H1 (cell line): Measurements from ENCODE around the gene IDE. TPM values are rescaled to one million over a fixed set of nuclear protein-coding genes. Genes with fewer than 3 reads are reported as not detected.

Source experiments
- CTCF ChIA-PET: fragments of 300-600 bp; sonication (Branson Sonifier 250); formaldehyde crosslinking; loops from one replicate; lab custom pipeline; 2021; ENCODE audit not compliant: partially characterized antibody; lab: Charles Lee
- POLR2A ChIA-PET: fragments of 300-600 bp; sonication (Branson Sonifier 250); formaldehyde crosslinking; loops from one replicate; lab custom pipeline; 2021; ENCODE audit warnings: inconsistent platforms; ENCODE audit not compliant: partially characterized antibody; lab: Charles Lee
- DNase-seq, 2 experiments: peaks; one replicate each; pipeline versions ENCODE4 v3.0.0 to v3.0.0-alpha.2; 2010 to 2022; ENCODE audit warnings: low spot score in 2 of 2, low read depth in 1 of 2, mixed read lengths in 1 of 2
- FAIRE-seq: peaks from 2 replicates; lab custom pipeline; 2011; peaks lifted over from hg19 to GRCh38; lab: Jason Lieb, UNC
- H2AFZ ChIP-seq: 2 replicates; pipeline ENCODE4 v1.8.1; 2012; ENCODE audit warnings: low read length, inconsistent platforms
- H2AK5ac ChIP-seq: 2 replicates; pipeline ENCODE4 v1.6.1; 2013; ENCODE audit warnings: low read depth, low read length
- H2BK120ac ChIP-seq: replicated peaks from 2 replicates; pipeline ENCODE3; 2013; ENCODE audit warnings: low read depth, low read length, inconsistent platforms
- H2BK12ac ChIP-seq: 2 replicates; pipeline ENCODE4 v1.6.1; 2013; ENCODE audit warnings: low read depth, low read length
- H2BK15ac ChIP-seq: 2 replicates; pipeline ENCODE4 v1.6.1; 2013; ENCODE audit warnings: low read length
- H2BK20ac ChIP-seq: 2 replicates; pipeline ENCODE4 v1.6.1; 2013; ENCODE audit warnings: low read length
- H2BK5ac ChIP-seq: 2 replicates; pipeline ENCODE4 v1.6.1; 2013; ENCODE audit warnings: low read depth, low read length
- H3K14ac ChIP-seq: 2 replicates; pipeline ENCODE4 v1.6.1; 2013; ENCODE audit warnings: inconsistent platforms; ENCODE audit not compliant: insufficient read length
- H3K18ac ChIP-seq: 2 replicates; pipeline ENCODE4 v1.6.1; 2013; ENCODE audit warnings: low read length; ENCODE audit errors: extremely low read depth
- H3K23ac ChIP-seq: 2 replicates; pipeline ENCODE4 v1.6.1; 2013; ENCODE audit warnings: inconsistent platforms; ENCODE audit not compliant: insufficient read length
- H3K23me2 ChIP-seq: 2 replicates; pipeline ENCODE4 v1.6.1; 2013; ENCODE audit warnings: low read depth, low read length
- H3K27ac ChIP-seq: 2 replicates; pipeline ENCODE4 v1.6.1; 2011; ENCODE audit warnings: low read depth, low read length, inconsistent platforms
- H3K27me3 ChIP-seq, 4 experiments: replicated peaks in 1 of 4; 1 replicate in 1 of 4; 2 replicates in 3 of 4; pipeline versions ENCODE4 v1.6.1 to v1.8.1; 2011 to 2013; ENCODE audit warnings: low read length in 3 of 4, mild to moderate bottlenecking in 3 of 4, inconsistent platforms in 2 of 4, mixed read lengths in 2 of 4, moderate library complexity in 1 of 4; ENCODE audit not compliant: control insufficient read depth in 3 of 4, insufficient read depth in 3 of 4; ENCODE audit errors: extremely low read depth in 1 of 4
- H3K36me3 ChIP-seq, 4 experiments: 2 replicates each; pipeline versions ENCODE4 v1.6.1 to v1.8.1; 2011 to 2013; ENCODE audit warnings: mild to moderate bottlenecking in 4 of 4, low read length in 3 of 4, moderate library complexity in 2 of 4, control low read depth in 1 of 4, inconsistent platforms in 1 of 4; ENCODE audit not compliant: insufficient read depth in 4 of 4, control insufficient read depth in 2 of 4
- H3K4ac ChIP-seq: replicated peaks from 2 replicates; pipeline ENCODE3; 2013; ENCODE audit warnings: low read length, low read depth, mixed read lengths, inconsistent platforms; ENCODE audit not compliant: insufficient read length
- H3K4me1 ChIP-seq, 4 experiments: replicated peaks in 1 of 4; 1 replicate in 1 of 4; 2 replicates in 3 of 4; pipeline versions ENCODE4 v1.6.1 to v1.8.1; 2011 to 2013; ENCODE audit warnings: low read length in 3 of 4, inconsistent platforms in 2 of 4, mixed read lengths in 1 of 4; ENCODE audit not compliant: insufficient read depth in 4 of 4, control insufficient read depth in 3 of 4
- H3K4me2 ChIP-seq, 2 experiments: 2 replicates each; pipeline versions ENCODE4 v1.6.1 to v1.8.1; 2011 to 2013; ENCODE audit warnings: low read depth in 2 of 2, low read length in 2 of 2, control low read depth in 1 of 2, inconsistent platforms in 1 of 2, mild to moderate bottlenecking in 1 of 2; ENCODE audit not compliant: insufficient read depth in 1 of 2
- H3K4me3 ChIP-seq, 4 experiments: fragments of 200-600, 300-600 bp in 1 of 4; sonication (generic), shearing (Covaris generic), sonication (Bioruptor Twin) in 1 of 4; 2 replicates each; pipeline versions ENCODE4 v1.5.1 to v1.8.1; 2011 to 2016; ENCODE audit warnings: low read length in 4 of 4, low read depth in 3 of 4, control low read depth in 2 of 4, inconsistent platforms in 2 of 4, mild to moderate bottlenecking in 2 of 4, mixed read lengths in 1 of 4, moderate library complexity in 1 of 4; ENCODE audit not compliant: insufficient read depth in 2 of 4; ENCODE audit errors: extremely low read depth in 1 of 4
- H3K56ac ChIP-seq: replicated peaks from 2 replicates; pipeline ENCODE3; 2013; ENCODE audit warnings: low read depth, mild to moderate bottlenecking, mixed read lengths, low read length, inconsistent platforms; ENCODE audit not compliant: insufficient read length
- H3K79me1 ChIP-seq: 2 replicates; pipeline ENCODE4 v1.6.1; 2013; ENCODE audit warnings: low read depth, low read length, control low read depth
- H3K79me2 ChIP-seq, 2 experiments: 2 replicates each; pipeline versions ENCODE4 v1.6.1 to v1.8.1; 2012 to 2013; ENCODE audit warnings: low read length in 2 of 2, mild to moderate bottlenecking in 2 of 2, inconsistent platforms in 1 of 2; ENCODE audit not compliant: insufficient read depth in 2 of 2, control insufficient read depth in 1 of 2
- H3K9ac ChIP-seq, 4 experiments: replicated peaks in 1 of 4; 1 replicate in 1 of 4; 2 replicates in 3 of 4; pipeline versions ENCODE4 v1.6.1 to v1.8.1; 2011 to 2013; ENCODE audit warnings: low read depth in 3 of 4, low read length in 3 of 4, control low read depth in 2 of 4, mild to moderate bottlenecking in 2 of 4, moderate library complexity in 2 of 4, inconsistent platforms in 1 of 4; ENCODE audit errors: extremely low read depth in 1 of 4
- H3K9me3 ChIP-seq, 2 experiments: 2 replicates each; pipeline versions ENCODE4 v1.6.1 to v1.8.1; 2012 to 2013; ENCODE audit warnings: mild to moderate bottlenecking in 2 of 2, moderate library complexity in 2 of 2, control low read depth in 1 of 2, inconsistent platforms in 1 of 2, low read depth in 1 of 2, low read length in 1 of 2, mixed read lengths in 1 of 2; ENCODE audit not compliant: insufficient read depth in 2 of 2
- H4K20me1 ChIP-seq, 2 experiments: replicated peaks in 1 of 2; 2 replicates each; pipeline versions ENCODE3 to v1.8.1; 2011 to 2013; ENCODE audit warnings: inconsistent platforms in 2 of 2, low read length in 2 of 2, mild to moderate bottlenecking in 1 of 2; ENCODE audit not compliant: insufficient read depth in 2 of 2, control insufficient read depth in 1 of 2
- H4K5ac ChIP-seq: 2 replicates; pipeline ENCODE4 v1.6.1; 2013; ENCODE audit warnings: low read length, low read depth, mixed read lengths, inconsistent platforms; ENCODE audit not compliant: insufficient read length
- H4K8ac ChIP-seq: 2 replicates; pipeline ENCODE4 v1.8.0; 2013; ENCODE audit warnings: mild to moderate bottlenecking, moderate library complexity, low read length, inconsistent platforms; ENCODE audit not compliant: insufficient read depth; ENCODE audit errors: extremely low read depth
- H4K91ac ChIP-seq: replicated peaks from 2 replicates; pipeline ENCODE3; 2013; ENCODE audit warnings: low read length, mixed read lengths, inconsistent platforms; ENCODE audit not compliant: insufficient read length
- BCL11A ChIP-seq, 2 experiments: IDR thresholded peaks; one replicate each; pipeline ENCODE4 v1.6.1; 2011; ENCODE audit warnings: low read depth in 2 of 2, low read length in 2 of 2, mild to moderate bottlenecking in 2 of 2
- CEBPB ChIP-seq: IDR thresholded peaks from 2 replicates; pipeline ENCODE4 v1.6.1; 2012; ENCODE audit warnings: low read depth, low read length
- GTF2F1 ChIP-seq: IDR thresholded peaks from 2 replicates; pipeline ENCODE4 v1.6.1; 2012; ENCODE audit warnings: low read depth, low read length, improper control_type of control experiment, borderline replicate concordance
- JUND ChIP-seq: IDR thresholded peaks from 2 replicates; pipeline ENCODE4 v1.6.1; 2011; ENCODE audit warnings: mild to moderate bottlenecking, improper control_type of control experiment, low read length
- POLR2AphosphoS5 ChIP-seq: IDR thresholded peaks from 2 replicates; pipeline ENCODE4 v1.6.1; 2011; ENCODE audit warnings: low read depth, low read length
- WGBS, 2 experiments: shearing (Covaris generic) in 1 of 2; methylation state at CpG; one replicate each; pipeline versions ENCODE4 v1.1.6 to v1.1.7; 2013 to 2015; ENCODE audit warnings: low lambda C conversion rate in 2 of 2, mixed read lengths in 2 of 2, inconsistent platforms in 1 of 2, low coverage in 1 of 2, missing lambda C conversion rate in 1 of 2; ENCODE audit not compliant: insufficient replicate concordance in 2 of 2, insufficient coverage in 1 of 2, insufficient read length in 1 of 2; ENCODE audit errors: extremely low coverage in 1 of 2, missing lambda C conversion rate in 1 of 2; 5-methylcytosine and 5-hydroxymethylcytosine counted together
- polyA plus RNA-seq, 7 experiments: library from polyadenylated mRNA; depleted of rRNA in 3 of 7; stranded (reverse) in 5 of 7; unstranded in 2 of 7; fragments of >200 nt in 5 of 7; fragments of 200-250 nt in 2 of 7; gene quantifications; 1 replicate in 5 of 7; 2 replicates in 1 of 7; 4 replicates in 1 of 7; pipeline versions ENCODE4 v1.2.1 to v1.2.3, GENCODE V29; 2011 to 2013; ENCODE audit warnings: missing spikeins in 2 of 7, mixed read lengths in 2 of 7
- total RNA-seq: library from RNA; stranded (reverse); fragmentation: NEBNext Ultra II Directional; extraction: Animal tissue kit (Norgen Biotek cat#: 25700); gene quantifications from 2 replicates; pipeline ENCODE4 v1.2.1, GENCODE V29; 2021
- TF ChIP-seq, protein P1 (sequence below), 3 experiments: IDR thresholded peaks; 1 replicate in 2 of 3; 2 replicates in 1 of 3; pipeline versions ENCODE4 v1.5.1 to v1.6.1; 2011; ENCODE audit warnings: low read length in 3 of 3, mild to moderate bottlenecking in 3 of 3, inconsistent platforms in 2 of 3, low read depth in 1 of 3, moderate library complexity in 1 of 3; ENCODE audit not compliant: insufficient read depth in 1 of 3; ENCODE audit errors: control extremely low read depth in 1 of 3

Gene IDE
- total and polyA plus RNA-seq, 2 of the 8 experiments (the other 6 are each of a cell fraction or from before 2014, with no cell fraction given), result 12.7 to 52.7 TPM

DNA sequence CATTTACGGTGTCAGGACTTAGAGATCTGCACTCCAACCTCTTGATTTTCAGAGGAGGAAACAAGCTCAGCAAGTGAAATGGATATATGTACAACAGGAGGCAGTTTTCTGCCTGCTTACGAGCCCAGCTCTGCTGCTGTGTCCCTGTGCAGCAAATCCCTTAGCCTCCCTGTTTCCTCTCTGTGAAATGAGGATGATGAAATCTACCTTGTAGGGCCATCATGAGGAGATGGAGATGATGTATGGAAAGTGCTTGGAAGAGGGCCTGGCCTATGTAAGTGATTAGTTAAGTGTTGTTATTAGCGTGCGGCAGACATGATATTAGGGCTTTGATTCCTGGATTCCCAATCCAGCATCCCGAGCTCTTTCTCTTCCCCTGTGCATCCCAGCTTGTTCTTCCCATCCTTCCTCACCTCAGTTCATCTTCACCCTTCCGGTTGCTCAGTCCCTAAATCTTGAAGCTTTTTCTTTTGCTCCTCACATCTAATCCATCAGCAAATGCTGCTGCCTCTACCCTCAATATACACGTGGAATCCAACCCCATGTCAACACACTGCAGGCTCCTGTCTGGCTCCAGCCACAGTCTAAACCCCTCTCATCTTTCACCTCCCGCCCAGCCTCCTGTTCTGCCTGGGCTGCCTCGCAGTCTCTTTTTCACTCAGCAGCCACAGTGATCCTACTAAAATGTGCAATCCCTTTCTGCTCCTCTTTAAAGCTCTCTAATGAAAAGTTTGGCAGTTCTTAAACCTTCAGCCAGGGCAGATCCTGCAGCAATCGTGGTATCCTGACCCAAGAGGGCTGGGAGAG is 169.1 kb downstream of the IDE start:
- Histone ChIP-seq H3K4me2 (no peak overlapping the region), H4K20me1 (no peaks in the 10 kb centered on the region), H3K36me3 (no peaks in the 10 kb centered on the region), H2BK20ac (0 out of 2 replicates have a peak overlapping the region, but pooled peaks have one; percentile 11), H3K4me1 (peaks cover 0 to 13% (median 2%) of the 10 kb centered on the region in 4 experiments; a peak in 4 of 7 replicates), H3K79me1 (no peaks in the 10 kb centered on the region), H3K23ac (no peak overlapping the region), H3K79me2 (no peaks in the 10 kb centered on the region), H2AFZ (peak overlapping the region; percentile 70), H3K27ac (no peak overlapping the region), H3K14ac (no peak overlapping the region), H2BK5ac (no peak overlapping the region), H4K5ac (no peak overlapping the region), H2AK5ac (no peak overlapping the region), H2BK120ac (no peak overlapping the region), H3K4ac (no peak overlapping the region), H3K27me3 (no peaks in the 10 kb centered on the region), H4K8ac (no peak overlapping the region), H4K91ac (no peak overlapping the region), H2BK12ac (no peak overlapping the region), H2BK15ac (no peak overlapping the region; the same call in 1 of the 2 replicates), H3K18ac (no peak overlapping the region), H3K23me2 (peaks cover 3% of the 10 kb centered on the region; the same call in 1 of the 2 replicates), H3K4me3 (no peak overlapping the region), H3K56ac (no peak overlapping the region), H3K9me3 (no peaks in the 10 kb centered on the region), H3K9ac (no peak overlapping the region)
- CTCF ChIA-PET, result interaction anchor here (0.6 to 2.1 kb wide), 5 partner anchors 8 to 317 kb away, joined by 3 to 14 read pairs (median 4); no protein-coding TSS in a partner anchor
- POLR2A ChIA-PET, result interaction anchor here (1.2 kb wide), 1 partner anchor 15 kb away, joined by 4 read pairs; no protein-coding TSS in a partner anchor
- no peak for DNase-seq
- WGBS, 2 experiments, result 80% methylated on average over 10 of the region's 10 CpGs; no CpG with 5 or more reads in 1 of the 2 experiments
- TF ChIP-seq JUND (no peak), CEBPB (no peak), GTF2F1 (no peak), POLR2AphosphoS5 (no peak), BCL11A (IDR thresholded peaks at IDR 0.05; ENCODE audit: low read depth in 2 of 2, low read length in 2 of 2) (no peak)
- TF ChIP-seq, protein P1, sequence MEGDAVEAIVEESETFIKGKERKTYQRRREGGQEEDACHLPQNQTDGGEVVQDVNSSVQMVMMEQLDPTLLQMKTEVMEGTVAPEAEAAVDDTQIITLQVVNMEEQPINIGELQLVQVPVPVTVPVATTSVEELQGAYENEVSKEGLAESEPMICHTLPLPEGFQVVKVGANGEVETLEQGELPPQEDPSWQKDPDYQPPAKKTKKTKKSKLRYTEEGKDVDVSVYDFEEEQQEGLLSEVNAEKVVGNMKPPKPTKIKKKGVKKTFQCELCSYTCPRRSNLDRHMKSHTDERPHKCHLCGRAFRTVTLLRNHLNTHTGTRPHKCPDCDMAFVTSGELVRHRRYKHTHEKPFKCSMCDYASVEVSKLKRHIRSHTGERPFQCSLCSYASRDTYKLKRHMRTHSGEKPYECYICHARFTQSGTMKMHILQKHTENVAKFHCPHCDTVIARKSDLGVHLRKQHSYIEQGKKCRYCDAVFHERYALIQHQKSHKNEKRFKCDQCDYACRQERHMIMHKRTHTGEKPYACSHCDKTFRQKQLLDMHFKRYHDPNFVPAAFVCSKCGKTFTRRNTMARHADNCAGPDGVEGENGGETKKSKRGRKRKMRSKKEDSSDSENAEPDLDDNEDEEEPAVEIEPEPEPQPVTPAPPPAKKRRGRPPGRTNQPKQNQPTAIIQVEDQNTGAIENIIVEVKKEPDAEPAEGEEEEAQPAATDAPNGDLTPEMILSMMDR (IDR thresholded peaks at IDR 0.05; ENCODE audit: control extremely low read depth in 1 of 3, insufficient read depth in 1 of 3, low read depth in 1 of 3, low read length in 3 of 3), result no peak
- FAIRE-seq, result no peak
